A549 treated with dexamethasone at 1 μM for 4 hours (cell line): Measurements from ENCODE around the gene SETD2. TPM values are rescaled to one million over a fixed set of nuclear protein-coding genes. Genes with fewer than 3 reads are reported as not detected.

Experiments
- total RNA-seq: library from RNA; stranded (reverse); fragments of 200-300 nt; extraction: Qiagen RNA extraction; gene quantifications from 5 replicates; pipeline ENCODE4 v1.2.3, GENCODE V29; 2022

SETD2 gene
- total RNA-seq: 18.9 to 24.6 TPM (median 22.3 TPM) in 5 replicates

GRCh38 chr3:47164007-47164881 lies at the start of gene SETD2:
SETD2 (minus strand) TSS chr3:47164113; CDS start chr3:47163924, 189 bp downstream.

GRCh38 chr3:46978985-46979944 lies 184.6 kb downstream of the SETD2 start, which contains the start of gene NBEAL2:
NBEAL2 (plus strand) TSS chr3:46979666; CDS start chr3:46979862, 196 bp downstream.

GRCh38 chr3:46976326-46977190 lies 187.4 kb downstream of the SETD2 start, which contains the start of gene CCDC12:
CCDC12 (minus strand) TSS chr3:46976745; CDS start chr3:46976732, 13 bp downstream.

Other genes with a start within 250 kb of the SETD2 start
- gene CCDC12, start 187.4 kb downstream of the SETD2 start, total RNA-seq: 59.8 to 121 TPM (median 66.0 TPM) in 5 replicates
- gene NBEAL2, start 184.4 kb downstream of the SETD2 start, total RNA-seq: 44.7 to 84.0 TPM (median 63.1 TPM) in 5 replicates
- gene KIF9, start 118.7 kb upstream of the SETD2 start, total RNA-seq: 17.7 to 19.2 TPM (median 18.9 TPM) in 5 replicates
- gene KLHL18, start 118.8 kb upstream of the SETD2 start, total RNA-seq: 13.4 to 20.1 TPM (median 15.3 TPM) in 5 replicates
- 21.4 to 24.6 TPM (median 23.0 TPM) in 5 replicates for gene PTPN23, start 216.9 kb upstream of the SETD2 start, total RNA-seq